ENCODE data around the gene DKK1. TPM values are rescaled to one million over a fixed set of nuclear protein-coding genes. Genes with fewer than 3 reads are reported as not detected.

The DKK1 gene
- total RNA-seq, 2 experiments from 2014 or later: not detected

- H3K27me3 ChIP-seq (ENCODE audit: control insufficient read depth in 1 of 2, insufficient read depth in 2 of 2, low read length in 2 of 2): peaks cover 12 to 24% of the 10 kb centered on the region in 2 experiments
- H3K27me3 Mint-ChIP-seq: peaks cover 40% of the 10 kb centered on the region
- DNase-seq (no peak), ATAC-seq (ENCODE audit: poor library complexity) (no peak)
- peaks cover 7% of the 10 kb centered on the region for H3K4me1 Mint-ChIP-seq (ENCODE audit: low read depth)
- peaks cover 4% of the 10 kb centered on the region for H3K4me1 ChIP-seq (ENCODE audit: insufficient read depth, low read length)
- intact Hi-C loops (cut with DNase I, micrococcal nuclease): no loop called here
- H3K27ac ChIP-seq (ENCODE audit: low read depth in 1 of 2, low read length in 2 of 2): no peak overlapping the region
- H3K36me3 ChIP-seq (ENCODE audit: insufficient read depth, low read length): no peaks in the 10 kb centered on the region
- ChIA-PET POLR2A (no interaction called here), CTCF (no interaction called here)
- H3K4me3 Mint-ChIP-seq: no peak overlapping the region
- H3K9me3 ChIP-seq (ENCODE audit: control insufficient read depth in 1 of 2, insufficient read depth in 1 of 2, low read length in 2 of 2): peaks cover 0 to 10% of the 10 kb centered on the region in 2 experiments
- no peak overlapping the region for H3K27ac Mint-ChIP-seq
- no peak for TF ChIP-seq CTCF (IDR thresholded peaks at IDR 0.05)
- no peak overlapping the region for H3K4me3 ChIP-seq (ENCODE audit: low read length)
- no peaks in the 10 kb centered on the region for H3K36me3 Mint-ChIP-seq (ENCODE audit: low read depth)
- H3K9me3 Mint-ChIP-seq: no peaks in the 10 kb centered on the region
Measured at GRCh38 chr10:52318822-52319464, 4.9 kb downstream of the DKK1 start.

GRCh38 chr10:52319926-52320325, 5.8 kb downstream of the DKK1 start:
- no peaks in the 10 kb centered on the region for H3K4me1 ChIP-seq (ENCODE audit: insufficient read depth, low read length)
- no peak overlapping the region for H3K4me3 Mint-ChIP-seq
- no peak for ATAC-seq (ENCODE audit: poor library complexity)
- H3K27me3 ChIP-seq (ENCODE audit: control insufficient read depth in 1 of 2, insufficient read depth in 2 of 2, low read length in 2 of 2): peaks cover 4 to 15% of the 10 kb centered on the region in 2 experiments
- ChIA-PET POLR2A (no interaction called here), CTCF (no interaction called here)
- H3K9me3 ChIP-seq (ENCODE audit: control insufficient read depth in 1 of 2, insufficient read depth in 1 of 2, low read length in 2 of 2): no peaks in the 10 kb centered on the region
- intact Hi-C loops (cut with DNase I, micrococcal nuclease): no loop called here
- H3K4me3 ChIP-seq (ENCODE audit: low read length): no peak overlapping the region
- H3K36me3 Mint-ChIP-seq (ENCODE audit: low read depth): no peaks in the 10 kb centered on the region
- no peaks in the 10 kb centered on the region for H3K36me3 ChIP-seq (ENCODE audit: insufficient read depth, low read length)
- H3K27ac ChIP-seq (ENCODE audit: low read depth in 1 of 2, low read length in 2 of 2): no peak overlapping the region
- H3K4me1 Mint-ChIP-seq (ENCODE audit: low read depth): no peaks in the 10 kb centered on the region
- H3K9me3 Mint-ChIP-seq: no peaks in the 10 kb centered on the region
- peaks cover 30% of the 10 kb centered on the region for H3K27me3 Mint-ChIP-seq
- DNase-seq: no peak
- H3K27ac Mint-ChIP-seq: no peak overlapping the region
- no peak for TF ChIP-seq CTCF (IDR thresholded peaks at IDR 0.05)

- CTCF ChIA-PET: no interaction called here
- no peak overlapping the region for H3K27ac Mint-ChIP-seq
Measured at GRCh38 chr10:52322323-52322722, 8.2 kb downstream of the DKK1 start.

More at GRCh38 chr10:52322323-52322722, 8.2 kb downstream of the DKK1 start:
- ATAC-seq (ENCODE audit: poor library complexity): no peak
- POLR2A ChIA-PET: no interaction called here
- H3K4me1 ChIP-seq (ENCODE audit: insufficient read depth, low read length): no peaks in the 10 kb centered on the region
- no peaks in the 10 kb centered on the region for H3K9me3 ChIP-seq (ENCODE audit: control insufficient read depth in 1 of 2, insufficient read depth in 1 of 2, low read length in 2 of 2)
- TF ChIP-seq CTCF (IDR thresholded peaks at IDR 0.05): no peak
- no peaks in the 10 kb centered on the region for H3K36me3 ChIP-seq (ENCODE audit: insufficient read depth, low read length)
- H3K27ac ChIP-seq (ENCODE audit: low read depth in 1 of 2, low read length in 2 of 2): no peak overlapping the region
- no peaks in the 10 kb centered on the region for H3K9me3 Mint-ChIP-seq
- intact Hi-C loops (cut with DNase I, micrococcal nuclease): no loop called here
- peaks cover 6% of the 10 kb centered on the region for H3K27me3 Mint-ChIP-seq
- H3K4me3 Mint-ChIP-seq: no peak overlapping the region
- H3K4me1 Mint-ChIP-seq (ENCODE audit: low read depth): no peaks in the 10 kb centered on the region
- DNase-seq: no peak
- no peak overlapping the region for H3K4me3 ChIP-seq (ENCODE audit: low read length)
- H3K27me3 ChIP-seq (ENCODE audit: control insufficient read depth in 1 of 2, insufficient read depth in 2 of 2, low read length in 2 of 2): no peaks in the 10 kb centered on the region
- no peaks in the 10 kb centered on the region for H3K36me3 Mint-ChIP-seq (ENCODE audit: low read depth)

All from CD4-positive, alpha-beta T cell (primary cell).